ENCODE results near the gene SLIT3.

The SLIT3 gene

GRCh38 chr5:168878135-168878745 lies 422.7 kb downstream of the SLIT3 start:
- no peak for DNase-seq

- DNase-seq = no peak
Measured at GRCh38 chr5:168877132-168877892, 423.6 kb downstream of the SLIT3 start.

DNA sequence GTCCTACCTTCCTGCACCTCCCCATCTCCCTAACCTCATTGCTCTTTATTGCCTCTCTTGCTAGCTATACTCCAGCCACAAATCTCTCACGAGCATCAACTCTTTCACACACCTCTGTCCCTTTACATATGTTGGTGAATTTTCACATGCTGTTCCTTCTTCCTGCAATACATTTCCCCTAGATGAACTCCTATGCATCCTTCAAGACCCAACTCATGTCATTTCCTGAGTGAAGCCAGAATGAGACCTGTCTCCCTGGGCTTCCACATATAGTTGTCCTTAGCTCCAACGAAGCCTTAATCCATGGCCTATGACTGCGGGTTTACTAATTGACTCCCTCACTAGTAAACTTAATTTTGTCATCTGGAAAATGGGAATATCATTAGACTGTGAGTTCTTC lies 424.5 kb downstream of the SLIT3 start:
- no peak for DNase-seq

DNA sequence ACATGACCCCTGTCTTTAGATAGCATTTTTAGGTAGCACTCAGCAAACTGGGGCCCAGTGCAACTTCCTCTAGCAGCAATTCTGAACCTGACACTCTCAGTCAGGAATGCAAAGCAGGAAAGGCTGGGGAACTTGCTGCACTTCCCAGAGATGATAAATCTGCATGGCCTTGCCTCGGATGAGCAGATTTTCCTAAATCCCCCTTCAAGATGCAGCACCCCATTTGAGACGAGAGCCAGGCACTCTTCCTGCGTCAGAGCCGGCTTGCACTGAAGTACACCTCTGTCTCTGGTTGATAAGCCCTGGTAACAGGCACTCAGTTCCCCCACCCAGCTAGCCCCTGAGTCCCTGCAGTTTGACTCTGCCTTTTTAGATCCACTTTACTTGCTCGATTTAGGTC lies 425.1 kb downstream of the SLIT3 start:
- DNase-seq = no peak

DNA sequence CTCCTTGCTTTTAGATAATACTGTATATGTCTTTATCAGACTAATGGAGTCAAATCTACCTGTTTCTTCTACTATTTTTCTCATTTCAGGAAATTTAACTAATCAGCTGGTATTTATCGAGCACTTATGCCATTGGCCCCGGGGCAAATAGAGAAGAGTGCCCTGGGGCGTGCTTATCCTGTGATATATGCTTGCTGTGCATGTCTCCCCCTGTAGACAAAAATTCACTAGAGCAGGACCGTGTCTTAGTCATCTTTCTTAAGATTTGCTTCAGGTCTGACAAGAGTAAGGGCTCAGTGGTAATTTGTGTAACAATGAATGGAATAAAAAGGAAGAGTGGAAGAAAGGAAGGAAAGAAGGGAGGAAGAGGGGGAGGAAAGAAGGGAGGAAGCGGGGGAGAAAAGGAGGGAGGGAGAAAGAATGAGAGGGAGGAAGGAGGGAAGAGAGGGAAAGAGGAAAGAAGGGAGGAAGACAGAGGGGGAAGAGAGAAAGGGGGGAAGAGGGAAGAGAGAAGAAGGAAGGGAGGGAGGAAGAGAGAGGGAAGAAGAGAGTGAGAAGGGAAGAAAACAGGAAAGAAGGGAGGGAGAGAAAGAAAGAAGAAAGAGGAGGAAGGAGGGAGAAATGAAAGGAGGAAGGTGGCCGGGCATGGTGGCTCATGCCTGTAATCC lies 426.1 kb downstream of the SLIT3 start:
- no peak for DNase-seq

DNA sequence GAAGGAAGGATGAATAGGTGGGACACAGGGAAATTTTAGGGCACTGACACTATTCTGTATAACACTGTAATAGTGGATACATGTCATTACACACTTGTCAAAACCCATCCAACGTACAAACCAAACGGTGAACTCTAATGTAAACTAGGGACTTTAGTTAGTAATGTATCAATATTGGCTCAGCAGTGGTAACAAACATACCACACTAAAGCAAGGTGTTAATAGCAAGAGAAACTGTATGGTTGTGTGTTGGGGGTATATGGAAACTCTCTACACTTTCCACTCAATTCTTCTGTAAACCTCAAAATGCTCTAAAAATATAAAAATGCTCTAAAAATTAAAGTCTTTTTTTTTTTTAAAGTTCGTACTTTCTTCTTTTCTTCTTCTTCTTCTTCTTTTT lies 428.7 kb downstream of the SLIT3 start:
- DNase-seq = no peak

DNA sequence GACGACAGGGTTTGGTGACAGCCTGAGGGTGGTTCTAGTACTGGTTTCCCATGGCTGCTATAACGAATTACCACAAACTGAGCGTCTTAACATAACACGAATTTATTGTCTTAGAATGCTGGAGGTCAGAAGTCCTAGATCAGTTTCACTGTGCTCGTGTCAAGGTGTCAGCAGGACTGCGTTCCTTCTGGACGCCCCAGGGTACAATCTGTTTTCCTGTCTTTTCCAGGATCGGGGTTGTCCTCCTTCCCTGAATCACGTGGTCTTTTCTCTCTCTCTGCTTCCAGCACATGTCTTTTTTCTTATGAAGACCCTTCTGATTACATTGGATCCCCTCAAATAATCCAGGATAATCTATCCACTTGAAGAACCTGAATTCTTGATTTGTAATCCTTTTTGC lies 430.0 kb downstream of the SLIT3 start:
- DNase-seq = no peak

DNA sequence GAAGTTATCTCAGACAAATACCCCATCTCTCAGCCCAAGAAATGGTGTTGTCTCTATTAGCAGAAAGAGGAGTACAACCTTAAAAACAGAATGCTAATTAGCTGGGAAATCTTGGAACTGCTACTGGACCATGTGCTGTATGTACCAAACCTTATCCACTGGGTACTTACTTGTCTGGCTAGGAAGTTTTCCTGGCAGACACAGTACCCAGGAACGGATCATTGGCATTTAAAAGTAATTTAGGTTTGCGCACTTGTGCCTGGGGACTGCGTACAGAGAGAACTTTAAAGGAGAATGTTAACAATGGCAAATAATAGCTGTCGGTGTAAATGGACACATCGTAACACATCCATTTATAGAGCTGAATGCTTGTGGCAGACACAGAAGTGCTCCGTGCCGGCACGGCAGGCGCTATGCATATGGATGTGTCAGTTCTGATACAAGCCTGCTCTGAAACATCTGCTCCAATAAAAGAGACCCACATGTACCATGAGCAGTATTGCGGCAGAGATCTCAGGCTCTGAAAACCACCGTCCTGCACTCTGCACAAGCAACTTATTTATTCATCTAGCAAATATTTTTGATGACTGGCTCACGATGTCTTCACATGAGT lies 431.2 kb downstream of the SLIT3 start:
- DNase-seq = no peak

- DNase-seq = no peak
Measured at GRCh38 chr5:168867241-168867640, 433.7 kb downstream of the SLIT3 start.

GRCh38 chr5:168865968-168866367 lies 435.0 kb downstream of the SLIT3 start:
- no peak for DNase-seq

GRCh38 chr5:168863021-168863420 lies 437.9 kb downstream of the SLIT3 start:
- no peak for DNase-seq

DNA sequence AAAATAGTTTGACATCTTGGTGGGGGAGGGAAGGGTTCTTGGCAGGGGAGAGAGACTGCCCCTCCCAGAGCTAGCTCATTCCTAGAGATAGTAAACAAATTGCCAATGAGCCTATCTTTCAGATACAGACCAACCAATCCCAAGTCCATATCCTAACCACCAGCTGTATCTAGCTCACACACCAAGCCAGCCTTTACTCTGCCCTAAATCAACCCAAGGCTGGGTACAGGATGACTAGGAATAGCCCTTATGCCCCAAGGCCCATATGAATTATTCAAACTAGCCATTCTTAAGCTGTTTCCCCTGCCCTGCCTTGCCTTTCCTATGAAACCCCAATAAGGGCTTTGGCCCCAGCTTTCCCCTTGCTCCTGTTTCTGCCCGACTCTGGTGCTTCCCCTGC lies 440.4 kb downstream of the SLIT3 start:
- no peak for DNase-seq

DNA sequence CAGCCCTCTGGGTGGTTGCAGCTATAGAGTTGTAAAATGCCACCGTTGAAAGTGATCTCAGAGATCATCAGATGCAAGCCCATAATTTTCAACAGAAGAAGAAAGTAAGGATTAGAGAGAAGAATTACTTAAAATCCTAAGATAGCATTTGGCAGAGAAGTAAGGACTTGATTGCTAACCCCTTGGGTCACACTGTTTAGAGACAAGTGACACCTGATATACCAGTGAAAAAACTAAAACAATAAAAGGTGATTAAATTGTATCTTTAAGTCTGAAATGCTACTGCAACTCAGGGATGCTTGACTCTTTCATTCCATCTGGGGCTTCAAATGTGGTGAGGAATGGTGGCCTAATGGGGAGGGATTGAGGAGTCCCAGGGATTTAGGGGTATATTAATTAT lies 440.9 kb downstream of the SLIT3 start:
- no peak for DNase-seq

- no peak for DNase-seq
Measured at GRCh38 chr5:168859471-168859870, 441.5 kb downstream of the SLIT3 start.

DNA sequence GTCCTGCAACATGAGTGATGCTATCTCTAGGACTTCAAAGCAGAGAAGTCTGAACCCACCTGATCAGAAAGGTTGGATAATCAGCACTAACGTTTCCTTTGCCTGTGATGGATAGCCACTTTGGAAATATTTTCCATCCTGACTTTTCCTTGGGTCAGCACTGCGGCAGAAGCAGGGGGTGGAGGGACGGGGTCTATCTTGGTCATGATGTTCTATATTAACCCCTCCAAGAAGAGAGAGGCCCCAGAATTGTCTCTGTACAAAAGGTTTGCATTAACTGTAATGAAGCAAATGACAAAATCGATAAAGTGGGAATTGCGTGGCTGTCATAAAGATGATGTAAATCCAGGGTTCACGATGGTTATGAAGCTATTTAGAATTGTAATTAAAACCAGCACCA lies 441.9 kb downstream of the SLIT3 start:
- no peak for DNase-seq

DNA sequence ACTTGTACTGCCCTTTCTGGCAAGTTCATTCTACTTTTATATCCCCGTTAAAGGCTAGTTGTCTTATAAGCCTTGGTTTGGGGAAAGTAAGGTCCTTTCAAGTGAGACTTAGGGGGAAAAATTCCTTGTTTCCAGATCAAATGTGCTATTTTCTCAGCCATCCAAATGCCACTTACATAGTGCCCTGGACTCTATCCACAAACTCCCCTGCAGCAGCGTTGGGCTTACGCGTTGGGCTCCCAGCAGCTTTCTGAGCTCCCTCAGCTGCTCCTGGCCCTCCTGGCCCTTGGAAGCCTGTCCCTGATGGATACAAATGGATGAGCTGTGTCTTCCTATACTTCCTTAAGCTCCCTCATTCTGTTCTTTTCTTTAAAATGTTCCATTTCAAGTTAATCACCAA lies 442.6 kb downstream of the SLIT3 start:
- no peak for DNase-seq

GRCh38 chr5:168853972-168854371 lies 447.0 kb downstream of the SLIT3 start:
- DNase-seq = no peak

DNA sequence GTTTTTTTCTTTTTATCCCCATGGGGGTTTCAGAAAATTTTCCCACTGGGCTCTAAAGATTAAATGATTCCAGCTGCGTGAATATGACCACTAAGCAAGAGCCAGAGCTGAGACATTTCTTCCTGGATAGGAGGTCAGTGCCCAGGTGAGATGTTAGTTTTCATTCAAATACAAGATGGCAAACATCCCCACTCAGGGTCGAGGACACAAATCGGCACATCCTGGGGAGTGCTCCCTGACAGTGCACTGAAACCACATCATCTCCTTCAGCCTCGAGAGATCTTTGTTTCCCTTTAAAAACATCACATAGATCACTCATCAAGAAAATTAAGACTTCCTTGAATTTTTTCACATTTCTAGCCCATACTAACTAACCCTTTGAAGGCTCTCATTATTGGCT lies 448.6 kb downstream of the SLIT3 start:
- DNase-seq = no peak

DNA sequence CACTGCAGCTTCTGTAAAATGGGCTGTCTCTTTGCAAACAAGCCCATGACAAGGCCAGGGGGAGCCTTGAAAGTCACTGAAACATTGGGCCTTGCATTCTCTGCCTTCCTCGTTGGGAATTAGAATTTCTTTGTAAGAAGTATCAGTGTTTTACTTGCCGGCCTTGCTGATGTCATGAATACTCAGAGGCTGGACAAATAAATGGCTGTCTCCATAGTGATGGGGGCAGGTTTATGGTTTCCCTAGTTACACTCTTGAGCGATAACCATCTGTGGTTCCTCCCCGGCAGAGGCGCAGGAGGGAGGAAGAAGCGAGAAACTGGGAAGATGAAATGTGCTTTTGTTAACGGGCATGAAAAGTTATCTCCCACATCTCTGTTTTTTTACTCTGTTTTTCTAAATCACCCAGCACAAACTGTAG lies 449.0 kb downstream of the SLIT3 start:
- no peak for DNase-seq

DNA sequence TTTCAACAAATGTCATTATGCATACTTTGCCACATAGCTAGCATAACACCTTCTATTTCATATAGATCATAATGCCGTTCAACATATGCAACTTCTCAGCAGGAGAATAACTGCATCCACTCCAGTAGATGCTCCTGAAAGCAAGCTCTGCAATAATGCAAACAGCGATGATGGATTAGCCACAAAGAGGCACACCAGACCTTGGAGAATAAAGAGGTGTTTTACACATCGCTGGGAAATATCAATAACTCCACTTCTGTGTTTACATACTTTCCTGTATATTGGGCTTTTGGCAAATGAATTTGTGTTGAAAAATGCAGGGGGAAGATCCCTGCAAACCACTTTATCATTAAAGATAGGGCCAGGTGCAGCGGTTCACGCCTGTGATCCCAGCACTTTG lies 450.3 kb downstream of the SLIT3 start:
- no peak for DNase-seq

GRCh38 chr5:168848569-168848968 lies 452.4 kb downstream of the SLIT3 start:
- no peak for DNase-seq

- no peak for DNase-seq
Measured at GRCh38 chr5:168847511-168848073, 453.3 kb downstream of the SLIT3 start.

DNA sequence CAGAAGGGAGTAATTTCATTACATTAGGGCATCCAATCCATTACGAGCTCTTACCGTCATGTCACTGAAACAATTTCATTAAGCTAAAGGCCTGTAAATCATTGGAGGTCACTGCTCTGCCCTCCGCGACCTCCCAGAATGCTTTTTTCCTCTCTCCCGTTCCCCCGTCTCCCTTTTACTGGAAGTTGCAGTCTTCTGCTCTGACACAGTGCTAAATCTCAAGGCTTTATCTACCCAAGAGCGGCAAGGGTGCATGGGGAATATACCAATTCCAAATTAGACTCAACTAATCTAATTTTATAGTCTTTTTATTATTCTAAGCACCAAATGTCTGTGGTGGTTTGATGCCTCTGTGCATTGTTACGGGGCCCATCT lies 456.0 kb downstream of the SLIT3 start:
- DNase-seq = no peak

All from activated T-cell treated with anti-CD3 and anti-CD28 coated beads for 4 hours (primary cell).